Measurements from ENCODE around the gene PCNP. TPM values are rescaled to one million over a fixed set of nuclear protein-coding genes. Genes with fewer than 3 reads are reported as not detected.

PCNP gene, protein sequence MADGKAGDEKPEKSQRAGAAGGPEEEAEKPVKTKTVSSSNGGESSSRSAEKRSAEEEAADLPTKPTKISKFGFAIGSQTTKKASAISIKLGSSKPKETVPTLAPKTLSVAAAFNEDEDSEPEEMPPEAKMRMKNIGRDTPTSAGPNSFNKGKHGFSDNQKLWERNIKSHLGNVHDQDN
- total RNA-seq (148 TPM), polyA plus RNA-seq (ENCODE audit: insufficient read depth, low read depth, low replicate concordance) (63.3 TPM)
- long read RNA-seq, donor 1, transcript PCNP-201 (5 exons, 2,342 nt), result major isoform, 16 of 36 reads
- long read RNA-seq, donor 1, partial matches to known transcripts, result 6 of 36 reads
- long read RNA-seq, donor 1, other reads (novel, unspliced or antisense), result 0 of 36 reads
- long read RNA-seq, donor 2, transcript PCNP-202 (5 exons, 2,165 nt), result minor isoform, 15 of 201 reads
- long read RNA-seq, donor 2, transcript PCNP-201 (5 exons, 2,342 nt), result major isoform, 25 of 201 reads
- long read RNA-seq, donor 2, partial matches to known transcripts, result 153 of 201 reads
- long read RNA-seq, donor 2, other reads (novel, unspliced or antisense), result 0 of 201 reads
- long read RNA-seq, donor 3, transcript PCNP-202 (5 exons, 2,165 nt), result minor isoform, 19 of 270 reads
- long read RNA-seq, donor 3, transcript PCNP-201 (5 exons, 2,342 nt), result major isoform, 24 of 270 reads
- long read RNA-seq, donor 3, partial matches to known transcripts, result 217 of 270 reads
- long read RNA-seq, donor 3, other reads (novel, unspliced or antisense), result 0 of 270 reads
- long read RNA-seq, donor 4, transcript PCNP-204 (4 exons, 2,028 nt), result minor isoform, 5 of 45 reads
- long read RNA-seq, donor 4, transcript PCNP-202 (5 exons, 2,165 nt), result minor isoform, 15 of 45 reads
- long read RNA-seq, donor 4, transcript PCNP-201 (5 exons, 2,342 nt), result major isoform, 18 of 45 reads
- long read RNA-seq, donor 4, partial matches to known transcripts, result 0 of 45 reads
- long read RNA-seq, donor 4, other reads (novel, unspliced or antisense), result 0 of 45 reads
- long read RNA-seq, donor 5, result 0 reads
- long read RNA-seq, donor 6, transcript PCNP-202 (5 exons, 2,165 nt), result minor isoform, 36 of 102 reads
- long read RNA-seq, donor 6, transcript PCNP-204 (4 exons, 2,028 nt), result minor isoform, 12 of 102 reads
- long read RNA-seq, donor 6, transcript PCNP-201 (5 exons, 2,342 nt), result major isoform, 39 of 102 reads
- long read RNA-seq, donor 6, transcript PCNP-207 (5 exons, 786 nt), result minor isoform, 5 of 102 reads
- long read RNA-seq, donor 6, partial matches to known transcripts, result 0 of 102 reads
- long read RNA-seq, donor 6, other reads (novel, unspliced or antisense), result 5 of 102 reads
- long read RNA-seq, donor 7, transcript PCNP-201 (5 exons, 2,342 nt), result major isoform, 65 of 160 reads
- long read RNA-seq, donor 7, transcript PCNP-207 (5 exons, 786 nt), result minor isoform, 10 of 160 reads
- long read RNA-seq, donor 7, transcript PCNP-202 (5 exons, 2,165 nt), result minor isoform, 53 of 160 reads
- long read RNA-seq, donor 7, transcript PCNP-204 (4 exons, 2,028 nt), result minor isoform, 8 of 160 reads
- long read RNA-seq, donor 7, partial matches to known transcripts, result 3 of 160 reads
- long read RNA-seq, donor 7, other reads (novel, unspliced or antisense), result 19 of 160 reads
- long read RNA-seq, donor 8, transcript PCNP-202 (5 exons, 2,165 nt), result minor isoform, 15 of 3,890 reads
- long read RNA-seq, donor 8, transcript PCNP-201 (5 exons, 2,342 nt), result major isoform, 22 of 3,890 reads
- long read RNA-seq, donor 8, transcript PCNP-204 (4 exons, 2,028 nt), result minor isoform, 7 of 3,890 reads
- long read RNA-seq, donor 8, partial matches to known transcripts, result 3,722 of 3,890 reads
- long read RNA-seq, donor 8, other reads (novel, unspliced or antisense), result 116 of 3,890 reads
- long read RNA-seq, donor 9, transcript PCNP-202 (5 exons, 2,165 nt), result major isoform, 8 of 1,631 reads
- long read RNA-seq, donor 9, transcript PCNP-201 (5 exons, 2,342 nt), result minor isoform, 6 of 1,631 reads
- long read RNA-seq, donor 9, partial matches to known transcripts, result 1,615 of 1,631 reads
- long read RNA-seq, donor 9, other reads (novel, unspliced or antisense), result 0 of 1,631 reads
- long read RNA-seq, donor 10, transcript PCNP-202 (5 exons, 2,165 nt), result minor isoform, 8 of 34 reads
- long read RNA-seq, donor 10, transcript PCNP-201 (5 exons, 2,342 nt), result major isoform, 14 of 34 reads
- long read RNA-seq, donor 10, transcript PCNP-207 (5 exons, 786 nt), result minor isoform, 5 of 34 reads
- long read RNA-seq, donor 10, partial matches to known transcripts, result 0 of 34 reads
- long read RNA-seq, donor 10, other reads (novel, unspliced or antisense), result 0 of 34 reads

DNA sequence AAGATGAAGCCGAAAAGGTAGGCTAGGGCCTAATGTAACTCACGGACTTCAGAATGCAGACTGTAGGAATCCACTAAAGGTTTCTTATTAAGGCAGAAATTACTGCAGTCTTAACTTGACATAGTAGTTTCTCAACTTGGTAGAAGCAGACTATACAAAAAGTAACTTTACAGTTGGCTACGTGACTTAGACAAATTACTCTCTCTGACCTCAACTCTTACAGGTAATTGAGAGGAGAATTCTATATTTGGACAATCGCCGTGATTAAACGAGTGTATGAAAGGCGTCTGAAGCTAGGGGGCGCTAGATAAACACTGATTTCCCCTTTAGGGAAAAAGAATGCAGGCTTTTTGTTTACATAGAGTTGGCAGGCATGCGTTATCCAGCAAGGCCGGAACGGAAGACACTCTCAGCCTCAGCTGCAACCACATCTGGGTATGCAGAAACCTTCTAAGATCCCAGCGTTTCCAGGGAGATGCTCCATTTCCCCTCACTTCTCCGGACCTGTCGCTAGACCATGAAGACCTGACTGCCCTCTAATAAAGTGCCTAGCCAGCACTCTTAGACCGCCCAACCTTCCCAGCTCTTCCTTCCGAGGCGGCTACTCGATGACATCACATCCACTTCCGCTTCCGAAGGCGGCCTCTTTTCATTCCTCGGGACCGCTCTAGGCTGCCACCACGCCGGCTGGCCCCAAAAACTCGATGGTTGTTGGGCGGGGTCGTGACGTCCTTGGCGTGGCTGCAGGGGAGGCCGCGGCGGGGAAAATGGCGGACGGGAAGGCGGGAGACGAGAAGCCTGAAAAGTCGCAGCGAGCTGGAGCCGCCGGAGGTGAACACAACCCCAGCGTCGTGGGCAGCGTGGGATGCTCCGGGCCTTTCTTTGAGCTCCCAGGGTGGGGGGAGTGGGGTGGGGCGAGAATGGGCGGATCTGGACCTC lies at the start of gene PCNP:
TSS of gene PCNP (plus strand) at position 732 of the 939 bp plus-strand sequence. CDS start at position 768, 36 bp downstream.
- TF ChIP-seq, protein P1, sequence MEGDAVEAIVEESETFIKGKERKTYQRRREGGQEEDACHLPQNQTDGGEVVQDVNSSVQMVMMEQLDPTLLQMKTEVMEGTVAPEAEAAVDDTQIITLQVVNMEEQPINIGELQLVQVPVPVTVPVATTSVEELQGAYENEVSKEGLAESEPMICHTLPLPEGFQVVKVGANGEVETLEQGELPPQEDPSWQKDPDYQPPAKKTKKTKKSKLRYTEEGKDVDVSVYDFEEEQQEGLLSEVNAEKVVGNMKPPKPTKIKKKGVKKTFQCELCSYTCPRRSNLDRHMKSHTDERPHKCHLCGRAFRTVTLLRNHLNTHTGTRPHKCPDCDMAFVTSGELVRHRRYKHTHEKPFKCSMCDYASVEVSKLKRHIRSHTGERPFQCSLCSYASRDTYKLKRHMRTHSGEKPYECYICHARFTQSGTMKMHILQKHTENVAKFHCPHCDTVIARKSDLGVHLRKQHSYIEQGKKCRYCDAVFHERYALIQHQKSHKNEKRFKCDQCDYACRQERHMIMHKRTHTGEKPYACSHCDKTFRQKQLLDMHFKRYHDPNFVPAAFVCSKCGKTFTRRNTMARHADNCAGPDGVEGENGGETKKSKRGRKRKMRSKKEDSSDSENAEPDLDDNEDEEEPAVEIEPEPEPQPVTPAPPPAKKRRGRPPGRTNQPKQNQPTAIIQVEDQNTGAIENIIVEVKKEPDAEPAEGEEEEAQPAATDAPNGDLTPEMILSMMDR (IDR thresholded peaks at IDR 0.05; ENCODE audit: borderline replicate concordance, extremely low read depth, insufficient read depth), result peak; percentile 81
- H3K4me3 ChIP-seq (ENCODE audit: low read length in 3 of 3), result peak within 1 kb of the TSS; percentile 85 to 100 (median 98)
- intact Hi-C loops (cut with DNase I), result no loop called here
- H3K27me3 ChIP-seq (ENCODE audit: control insufficient read depth, insufficient read depth, low read length), result no peaks in the 10 kb centered on the region
- FAIRE-seq (peak; percentile 97), DNase-seq (peak; percentile 99 to 100 (median 99))
- H3K4me1 ChIP-seq (ENCODE audit: control insufficient read depth in 2 of 3, insufficient read depth in 2 of 3, low read depth in 1 of 3, low read length in 3 of 3), result peaks cover 0 to 12% (median 4%) of the 10 kb centered on the region in 3 donors
- H3K9me3 ChIP-seq (ENCODE audit: control insufficient read depth in 2 of 3, insufficient read depth in 1 of 3, low read length in 3 of 3), result no peaks in the 10 kb centered on the region
- no peaks in the 10 kb centered on the region for H3K36me3 ChIP-seq (ENCODE audit: control insufficient read depth in 2 of 3, insufficient read depth in 3 of 3, low read length in 3 of 3)
- peak within 1 kb of the TSS; percentile 91 to 98 for H3K27ac ChIP-seq (ENCODE audit: low read depth in 2 of 2, low read length in 2 of 2)
- H3K9ac ChIP-seq (ENCODE audit: low read length in 3 of 3), result peak within 1 kb of the TSS; percentile 86 to 100 (median 96)

DNA sequence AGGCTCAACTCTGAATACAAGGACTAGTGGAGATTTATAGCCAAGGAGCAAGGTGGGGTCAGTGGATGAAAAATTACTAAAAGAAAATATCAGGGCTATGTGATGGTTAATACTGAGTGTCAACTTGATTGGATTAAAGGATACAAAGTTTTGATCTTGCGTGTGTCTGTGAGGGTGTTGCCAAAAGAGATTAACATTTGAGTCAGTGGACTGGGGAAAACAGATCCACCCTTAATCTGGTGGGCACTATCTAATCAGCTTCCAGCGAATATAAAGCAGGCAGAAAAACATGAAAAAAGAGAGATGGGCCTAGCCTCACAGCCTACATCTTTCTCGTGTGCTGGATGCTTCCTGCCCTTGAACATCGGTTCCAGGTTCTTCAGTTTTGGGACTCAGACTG lies 46.5 kb upstream of the PCNP start:
- TF ChIP-seq, protein P1 (IDR thresholded peaks at IDR 0.05; ENCODE audit: borderline replicate concordance, extremely low read depth, insufficient read depth), result no peak
- no peak overlapping the region for H3K4me3 ChIP-seq (ENCODE audit: low read length in 3 of 3)
- no peak overlapping the region for H3K27ac ChIP-seq (ENCODE audit: low read depth in 2 of 2, low read length in 2 of 2)
- peaks cover 0 to 3% (median 0%) of the 10 kb centered on the region in 3 donors for H3K9me3 ChIP-seq (ENCODE audit: control insufficient read depth in 2 of 3, insufficient read depth in 1 of 3, low read length in 3 of 3)
- H3K4me1 ChIP-seq (ENCODE audit: control insufficient read depth in 2 of 3, insufficient read depth in 2 of 3, low read depth in 1 of 3, low read length in 3 of 3), result no peaks in the 10 kb centered on the region
- no peaks in the 10 kb centered on the region for H3K36me3 ChIP-seq (ENCODE audit: control insufficient read depth in 2 of 3, insufficient read depth in 3 of 3, low read length in 3 of 3)
- intact Hi-C loops (cut with DNase I), result no loop called here
- FAIRE-seq (no peak), DNase-seq (no peak)
- H3K27me3 ChIP-seq (ENCODE audit: control insufficient read depth, insufficient read depth, low read length), result no peaks in the 10 kb centered on the region
- no peak overlapping the region for H3K9ac ChIP-seq (ENCODE audit: low read length in 3 of 3)

All from kidney (tissue), 22 donors.